HTR-8/SVneo (cell line): Measurements from ENCODE around the gene SPAG16.
A peak's percentile ranks its signal among the peaks of the same experiment; 100 is the strongest.

Experiments used
- DNase-seq: peaks from one replicate; pipeline ENCODE4 v3.0.0; 2011; ENCODE audit warnings: low spot score, mixed read lengths; ENCODE audit not compliant: insufficient read length
- FAIRE-seq: peaks from 2 replicates; lab custom pipeline; 2011; peaks lifted over from hg19 to GRCh38; lab: Jason Lieb, UNC

Gene SPAG16

GRCh38 chr2:214310319-214310718 is 1026.1 kb downstream of the SPAG16 start:
- no peak for DNase-seq
- FAIRE-seq = no peak

DNA sequence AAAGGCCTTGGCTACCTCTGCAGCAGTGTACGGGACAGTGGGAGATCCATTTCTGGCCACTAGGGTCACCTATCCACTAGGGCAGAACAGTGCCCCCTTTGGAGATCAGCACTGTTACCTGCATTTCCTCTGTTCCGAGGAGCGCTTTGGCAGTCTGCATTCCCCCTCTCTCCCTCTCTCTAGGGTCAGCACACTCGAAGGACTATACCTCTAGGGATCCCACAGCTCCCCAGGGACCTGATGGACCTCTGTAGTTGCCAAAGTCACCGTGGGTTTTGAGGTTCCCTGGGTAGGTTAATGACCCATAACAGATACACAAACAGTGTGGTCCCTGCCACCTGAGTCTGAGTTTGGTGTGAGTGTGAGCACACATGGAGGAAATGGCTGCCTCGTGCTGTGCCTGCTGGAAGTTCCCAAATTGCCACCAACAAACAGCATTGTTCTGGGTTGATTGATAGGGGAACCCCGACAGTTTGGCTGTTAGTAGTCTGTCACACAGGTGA is 1026.8 kb downstream of the SPAG16 start:
- FAIRE-seq (no peak), DNase-seq (no peak)

GRCh38 chr2:214311931-214312749 is 1027.9 kb downstream of the SPAG16 start:
- FAIRE-seq = no peak
- DNase-seq = peak; percentile 10

DNA sequence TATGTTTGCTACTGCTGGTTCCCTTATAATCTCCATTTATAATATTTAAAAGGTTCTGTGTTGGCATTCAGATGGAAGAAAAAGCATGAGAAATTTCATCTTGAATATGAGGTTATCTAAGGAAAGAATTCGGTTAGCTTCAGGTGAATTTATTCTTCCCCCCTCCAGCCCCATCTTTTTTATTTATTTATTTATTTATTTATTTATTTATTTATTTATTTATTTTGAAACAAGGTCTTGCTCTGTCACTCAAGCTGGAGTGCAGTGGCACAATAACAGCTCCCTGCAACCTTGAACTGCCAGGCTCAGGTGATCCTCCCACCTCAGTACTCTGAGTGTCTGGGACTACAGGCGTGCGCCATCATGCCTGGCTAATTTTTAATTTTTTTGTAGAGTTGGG is 1031.1 kb downstream of the SPAG16 start:
- no peak for DNase-seq
- no peak for FAIRE-seq

DNA sequence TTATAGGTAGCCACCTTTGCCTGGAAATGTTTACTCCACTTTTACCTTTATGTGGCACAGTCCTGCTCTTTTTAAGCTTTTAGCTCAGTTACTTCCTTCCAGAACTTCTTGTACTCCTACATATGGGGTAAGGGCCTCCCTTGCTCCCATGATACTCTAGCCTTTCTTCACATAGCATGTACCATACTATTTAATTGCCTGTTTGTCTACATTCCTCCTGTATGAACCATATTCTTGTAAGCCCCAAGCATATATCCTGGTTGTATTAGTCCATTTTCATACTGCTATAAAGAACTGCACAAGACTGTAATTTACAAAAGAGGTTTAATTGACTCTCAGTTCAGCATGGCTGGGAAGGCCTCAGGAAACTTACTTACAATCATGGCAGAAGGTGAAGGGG is 1035.9 kb downstream of the SPAG16 start:
- FAIRE-seq (no peak), DNase-seq (no peak)

GRCh38 chr2:214322662-214323061 is 1038.4 kb downstream of the SPAG16 start:
- FAIRE-seq (no peak), DNase-seq (no peak)

DNA sequence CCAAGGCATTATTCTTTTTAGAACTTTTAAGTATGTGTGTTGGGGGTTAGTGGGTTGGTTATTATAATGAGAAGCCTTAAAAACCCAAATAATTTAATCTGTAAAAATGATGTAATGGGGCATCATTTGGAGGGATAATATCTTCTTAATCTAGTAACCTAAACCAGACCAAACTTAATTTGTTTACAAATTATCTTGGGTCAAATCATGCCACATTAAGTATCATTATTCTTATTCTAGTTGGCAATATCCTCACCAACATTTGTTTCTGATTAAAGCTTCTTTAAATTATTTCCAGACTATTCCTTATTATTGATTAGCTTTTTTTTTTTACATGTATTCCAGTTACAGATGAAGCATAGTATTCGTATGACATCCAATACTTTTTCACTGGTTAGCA is 1041.1 kb downstream of the SPAG16 start:
- no peak for FAIRE-seq

GRCh38 chr2:214328941-214329340 is 1044.7 kb downstream of the SPAG16 start:
- no peak for DNase-seq
- FAIRE-seq = no peak

More for the DNA sequence above, 1041.1 kb downstream of the SPAG16 start:
- no peak for DNase-seq

DNA sequence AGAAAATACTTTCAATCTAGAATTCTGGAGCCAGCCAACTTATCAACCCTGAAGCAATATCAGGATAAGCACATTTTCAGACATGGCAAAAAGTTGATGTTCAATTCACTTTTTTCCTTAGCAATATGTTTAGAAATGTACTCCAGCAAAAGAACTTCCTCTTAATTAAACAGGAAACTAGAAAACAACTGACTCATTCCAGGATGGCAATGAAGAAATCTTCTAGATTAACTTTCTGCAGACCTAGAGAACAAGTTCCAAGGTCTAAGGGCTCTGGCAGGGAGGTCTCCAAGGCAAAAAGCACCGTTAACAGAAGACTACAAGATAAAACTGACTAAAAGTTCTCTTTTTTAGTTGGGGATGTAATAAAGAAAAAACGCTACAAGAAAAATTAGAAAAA is 1057.4 kb downstream of the SPAG16 start:
- DNase-seq (no peak), FAIRE-seq (no peak)

- no peak for FAIRE-seq
These were observed 1074.2 kb downstream of the SPAG16 start for GRCh38 chr2:214358506-214358905.

GRCh38 chr2:214361116-214361515 is 1076.9 kb downstream of the SPAG16 start:
- no peak for FAIRE-seq

More at GRCh38 chr2:214358506-214358905, 1074.2 kb downstream of the SPAG16 start:
- DNase-seq = no peak

GRCh38 chr2:214365549-214365948 is 1081.3 kb downstream of the SPAG16 start:
- DNase-seq (no peak), FAIRE-seq (no peak)

More at GRCh38 chr2:214361116-214361515, 1076.9 kb downstream of the SPAG16 start:
- no peak for DNase-seq

GRCh38 chr2:214367171-214367570 is 1082.9 kb downstream of the SPAG16 start:
- DNase-seq (no peak), FAIRE-seq (no peak)

GRCh38 chr2:214376618-214377285 is 1092.5 kb downstream of the SPAG16 start:
- FAIRE-seq (no peak), DNase-seq (no peak)

DNA sequence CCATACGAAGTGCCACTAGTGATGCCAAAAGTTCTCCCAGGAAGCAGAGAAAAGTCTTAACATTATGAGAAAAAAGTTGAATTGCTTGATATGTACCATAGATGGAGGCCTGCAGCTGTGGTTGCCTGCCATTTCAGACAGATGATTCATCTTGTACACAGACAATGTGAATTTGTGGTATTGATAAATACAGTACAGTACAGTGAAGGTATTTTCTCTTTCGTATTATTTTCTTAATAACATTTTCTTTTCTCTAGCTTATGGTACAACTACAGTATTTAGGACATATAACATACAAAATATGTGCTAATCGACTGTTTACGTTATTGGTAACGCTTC is 1093.0 kb downstream of the SPAG16 start:
- FAIRE-seq (no peak), DNase-seq (no peak)

- DNase-seq (no peak), FAIRE-seq (no peak)
These were observed 1094.3 kb downstream of the SPAG16 start for GRCh38 chr2:214378455-214379103.

DNA sequence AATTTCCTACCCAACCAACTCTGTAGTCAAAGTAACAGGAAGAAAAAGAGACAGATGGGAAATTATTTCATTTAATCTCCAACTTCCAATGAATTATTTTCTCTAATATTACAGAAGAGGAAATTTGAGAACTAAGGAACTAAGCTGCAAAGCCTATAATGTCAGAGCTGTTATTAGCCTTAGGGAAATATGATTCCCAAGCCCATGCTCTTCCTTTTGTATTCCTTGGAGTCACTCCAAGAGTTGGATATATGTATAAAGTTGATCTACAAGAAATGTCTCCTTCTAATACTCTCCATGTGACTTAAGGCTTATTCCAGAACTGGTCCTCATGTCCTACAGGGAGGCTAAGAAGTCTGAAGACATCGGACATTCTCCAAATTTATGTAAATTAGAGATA is 1095.0 kb downstream of the SPAG16 start:
- DNase-seq (no peak), FAIRE-seq (no peak)

GRCh38 chr2:214380681-214381080 is 1096.4 kb downstream of the SPAG16 start:
- no peak for DNase-seq
- no peak for FAIRE-seq

- no peak for FAIRE-seq
- DNase-seq = no peak
These were observed 1098.0 kb downstream of the SPAG16 start for GRCh38 chr2:214382229-214382628.

GRCh38 chr2:214386720-214387119 is 1102.5 kb downstream of the SPAG16 start:
- FAIRE-seq (no peak), DNase-seq (no peak)

GRCh38 chr2:214389334-214389733 is 1105.1 kb downstream of the SPAG16 start:
- DNase-seq (no peak), FAIRE-seq (no peak)
